GF-D8 (cell line): ENCODE data around the gene PHETA2.

ENCODE experiments used
- DNase-seq: peaks from one replicate; lab custom pipeline; 2025; lab: John Stamatoyannopoulos, UW

Gene PHETA2

GRCh38 chr22:42074132-42074811 lies at the start of gene PHETA2:
TSS of gene PHETA2 (plus strand) at chr22:42074248. CDS start at chr22:42077294, 3,046 bp downstream.
- DNase-seq, result no peak

GRCh38 chr22:42025421-42025820 lies 48.6 kb upstream of the PHETA2 start:
- no peak for DNase-seq

DNA sequence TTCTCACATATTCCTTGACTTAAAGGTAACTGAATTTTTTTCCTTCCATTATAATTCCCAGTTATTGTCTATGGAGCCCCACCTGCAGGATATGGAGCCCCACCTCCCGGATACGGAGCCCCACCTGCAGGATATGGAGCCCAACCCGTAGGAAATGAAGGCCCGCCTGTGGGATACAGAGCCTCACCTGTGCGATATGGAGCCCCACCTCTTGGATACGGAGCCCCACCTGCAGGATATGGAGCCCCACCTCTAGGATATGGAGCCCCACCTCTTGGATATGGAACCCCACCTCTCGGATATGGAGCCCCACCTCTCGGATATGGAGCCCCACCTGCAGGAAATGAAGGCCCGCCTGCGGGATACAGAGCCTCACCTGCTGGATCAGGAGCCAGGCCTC lies 47.3 kb upstream of the PHETA2 start:
- no peak for DNase-seq

- no peak for DNase-seq
These were observed 40.5 kb upstream of the PHETA2 start for GRCh38 chr22:42033263-42034181.

DNA sequence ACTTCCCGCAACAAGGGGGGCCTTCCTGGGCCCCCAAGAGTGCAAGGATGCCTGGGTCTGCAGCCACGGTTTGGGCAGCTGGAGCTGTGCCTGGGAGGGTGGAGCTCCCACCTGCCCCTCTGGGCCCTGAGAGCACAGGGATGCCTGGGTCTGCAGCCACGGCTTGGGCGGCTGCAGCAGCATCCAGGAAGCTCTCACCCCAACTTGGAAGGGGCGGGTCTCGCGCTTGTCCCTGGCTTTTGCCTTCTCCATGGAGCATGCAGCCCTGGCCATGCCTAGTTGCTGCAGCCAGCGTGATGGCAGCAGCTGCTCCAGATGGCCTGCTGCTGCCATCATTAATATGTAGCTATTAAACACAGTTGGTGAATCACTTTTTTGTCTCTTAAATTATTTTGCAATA lies 38.8 kb upstream of the PHETA2 start:
- DNase-seq, result no peak

GRCh38 chr22:42039271-42039670 lies 34.8 kb upstream of the PHETA2 start:
- DNase-seq, result no peak

- DNase-seq, result no peak
These were observed 32.3 kb upstream of the PHETA2 start for GRCh38 chr22:42041784-42042183.

GRCh38 chr22:42050641-42051180 lies 23.3 kb upstream of the PHETA2 start:
- no peak for DNase-seq

- no peak for DNase-seq
These were observed 21.3 kb upstream of the PHETA2 start for GRCh38 chr22:42052765-42053164.

DNA sequence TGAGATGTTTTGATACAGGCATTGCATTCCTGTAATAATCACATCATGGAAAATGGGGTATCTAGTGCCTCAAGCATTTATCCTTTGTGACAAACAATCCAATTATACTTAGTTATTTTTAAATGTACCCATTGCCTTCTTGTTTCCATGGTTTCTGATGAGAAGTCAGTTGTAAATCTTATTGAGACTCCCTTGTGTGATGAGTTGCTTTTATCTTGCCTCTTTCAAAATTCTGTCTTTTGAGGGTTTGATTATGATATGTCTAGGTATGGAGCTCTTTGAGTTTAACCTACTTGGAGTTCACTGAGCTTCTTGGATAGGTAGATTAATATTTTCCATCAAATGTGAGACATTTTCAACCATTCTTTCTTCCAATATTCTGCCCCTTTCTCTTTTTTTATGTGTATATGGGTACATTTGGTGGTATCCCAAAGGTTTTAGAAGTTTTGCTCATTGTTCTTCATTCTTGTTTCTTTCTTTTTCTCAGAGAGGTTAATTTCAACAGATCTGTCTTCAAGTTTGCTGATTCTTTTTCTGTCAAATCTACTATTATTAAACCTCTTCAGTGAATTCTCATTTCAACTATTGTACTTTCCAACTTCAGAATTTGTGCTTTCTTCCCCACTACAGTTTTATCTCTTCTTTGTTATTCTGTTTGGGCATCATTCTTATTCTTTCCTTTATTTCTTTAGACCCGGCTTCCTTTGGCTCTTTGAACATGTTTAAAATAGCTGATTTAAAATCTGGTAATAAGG lies 17.1 kb upstream of the PHETA2 start:
- no peak for DNase-seq

- no peak for DNase-seq
These were observed 13.6 kb upstream of the PHETA2 start for GRCh38 chr22:42060489-42060888.

- DNase-seq, result no peak
These were observed 13.0 kb upstream of the PHETA2 start for GRCh38 chr22:42061041-42061440.

DNA sequence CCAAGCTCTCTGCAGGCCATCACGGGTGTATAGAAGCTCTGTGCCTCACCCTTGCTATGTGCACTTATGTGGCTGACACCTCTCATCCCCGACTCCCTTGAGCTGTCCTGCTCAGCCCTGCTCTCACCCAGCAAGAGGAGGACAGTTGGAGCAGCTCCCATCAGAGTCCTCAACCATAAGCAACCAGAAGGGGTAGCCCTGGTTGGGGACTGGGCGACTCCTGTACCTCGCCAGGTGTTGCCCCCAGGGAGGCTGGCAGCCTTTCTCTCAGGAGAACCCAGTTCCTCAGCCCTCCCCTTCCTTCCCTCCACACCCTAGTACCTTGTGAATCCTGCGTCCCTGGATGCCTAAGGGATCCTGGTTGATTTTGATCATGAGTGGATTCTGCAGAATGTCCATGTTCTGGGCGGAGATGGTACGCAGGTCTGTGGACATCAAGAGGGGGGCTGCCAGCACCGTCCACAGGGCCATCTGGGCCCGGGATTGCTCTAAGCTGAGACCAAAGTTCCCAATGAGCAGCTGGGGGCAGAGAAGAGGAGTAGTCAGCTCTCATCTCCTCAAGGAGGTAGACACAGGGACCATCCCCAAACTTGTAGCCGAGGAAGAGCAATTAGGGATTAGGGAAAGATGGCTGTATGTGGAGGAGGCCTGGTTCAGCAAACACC lies 11.4 kb upstream of the PHETA2 start:
- DNase-seq, result no peak

GRCh38 chr22:42064629-42065028 lies 9.4 kb upstream of the PHETA2 start:
- no peak for DNase-seq

- no peak for DNase-seq
These were observed 8.5 kb upstream of the PHETA2 start for GRCh38 chr22:42065438-42066125.

DNA sequence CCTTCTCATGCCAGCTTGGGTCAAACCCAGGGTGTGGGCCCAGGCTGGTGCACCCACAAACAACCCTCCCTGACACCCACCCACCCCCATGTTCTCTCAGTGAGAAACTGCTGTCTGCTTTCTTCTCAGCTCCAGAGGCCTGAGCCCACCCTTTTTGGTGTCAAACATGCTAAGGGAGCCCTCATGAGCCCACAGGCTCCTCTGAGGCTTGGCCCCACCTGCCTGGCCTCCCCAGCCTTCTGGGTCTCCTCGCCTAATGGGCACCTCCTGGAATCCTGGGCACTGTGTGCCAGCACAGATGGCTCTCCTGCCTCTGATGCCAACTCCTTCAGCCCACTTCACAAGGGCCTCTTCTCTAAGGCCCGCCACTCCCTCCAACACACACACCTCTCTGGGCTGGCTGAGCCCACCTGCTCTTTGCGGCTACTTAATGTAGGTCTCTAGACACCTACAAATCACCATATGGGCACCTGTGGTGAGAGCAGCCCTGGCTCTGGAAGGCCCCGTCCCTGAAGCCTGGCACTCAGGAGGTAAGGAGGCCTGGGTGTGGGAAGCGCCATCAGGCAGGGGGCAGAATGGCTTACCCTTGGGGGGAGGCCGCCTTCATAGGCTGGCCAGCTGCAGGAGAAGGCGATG lies 7.8 kb upstream of the PHETA2 start:
- no peak for DNase-seq

DNA sequence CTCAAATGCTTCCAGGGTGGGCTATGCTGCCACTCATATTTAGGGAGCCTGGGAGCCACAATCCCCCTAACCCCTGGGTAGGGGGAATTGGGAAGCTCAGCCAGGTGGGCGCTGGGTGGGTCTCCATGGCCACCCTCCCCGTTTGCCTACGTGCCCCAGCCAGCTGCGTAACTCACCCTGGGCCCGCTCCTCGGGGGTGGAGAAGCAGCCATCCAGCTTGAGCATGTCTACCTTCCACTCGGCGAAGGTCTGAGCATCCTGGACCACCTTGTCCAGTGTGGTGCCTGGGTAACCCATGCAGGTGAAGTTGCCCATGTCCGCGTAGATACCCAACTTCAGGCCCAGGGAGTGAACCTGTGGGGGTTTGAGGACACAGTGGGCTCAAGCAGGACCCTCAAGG lies 7.1 kb upstream of the PHETA2 start:
- DNase-seq, result no peak

DNA sequence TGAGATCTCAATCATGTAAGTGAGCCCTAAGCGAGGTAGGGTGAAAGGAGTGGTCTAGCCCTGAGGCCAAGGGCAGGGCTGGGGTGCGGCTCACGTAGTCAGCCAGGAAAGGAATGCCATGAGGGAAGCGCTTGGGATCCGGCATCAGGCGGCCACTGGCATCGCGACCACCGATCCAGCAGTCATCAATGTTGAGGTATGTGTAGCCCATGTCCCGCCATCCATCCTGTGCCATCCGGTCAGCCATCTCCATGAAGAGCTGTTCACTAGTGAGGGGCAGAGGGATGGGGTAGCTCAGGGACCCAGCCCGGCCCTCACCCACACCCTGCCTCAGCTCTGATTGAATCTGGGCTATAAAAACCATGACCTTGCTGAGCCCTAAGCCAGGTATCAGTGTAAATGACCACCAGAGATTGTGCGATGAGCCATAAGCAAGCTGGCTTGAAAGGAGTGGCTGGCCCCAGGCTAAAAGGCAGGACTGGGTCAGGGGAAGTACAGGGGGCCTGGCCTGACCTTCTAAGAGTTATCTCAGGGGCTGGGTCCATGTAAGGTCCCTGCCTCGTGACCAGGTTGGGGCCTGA lies 6.3 kb upstream of the PHETA2 start:
- DNase-seq, result no peak

GRCh38 chr22:42068291-42068690 lies 5.8 kb upstream of the PHETA2 start:
- no peak for DNase-seq

- DNase-seq, result peak; percentile 42
These were observed 4.1 kb upstream of the PHETA2 start for GRCh38 chr22:42069801-42070516.
